GM04503 (cell line): ENCODE data around the gene LUM.

Experiments used
- DNase-seq: peaks from one replicate; pipeline ENCODE4 v3.0.0-alpha.2; 2012; ENCODE audit warnings: low read depth

The LUM gene

GRCh38 chr12:91074154-91074709 lies 37.1 kb downstream of the LUM start:
- DNase-seq = no peak

- no peak for DNase-seq
Measured at GRCh38 chr12:91073426-91073825, 37.9 kb downstream of the LUM start.

GRCh38 chr12:91072931-91073330 lies 38.4 kb downstream of the LUM start:
- no peak for DNase-seq

- no peak for DNase-seq
Measured at GRCh38 chr12:91070936-91071335, 40.4 kb downstream of the LUM start.

- no peak for DNase-seq
Measured at GRCh38 chr12:91065396-91065795, 45.9 kb downstream of the LUM start.

GRCh38 chr12:91064640-91065039 lies 46.7 kb downstream of the LUM start:
- DNase-seq = no peak

GRCh38 chr12:91061091-91061490 lies 50.2 kb downstream of the LUM start:
- no peak for DNase-seq

- no peak for DNase-seq
Measured at GRCh38 chr12:91059211-91059610, 52.1 kb downstream of the LUM start.

- no peak for DNase-seq
Measured at GRCh38 chr12:91058786-91059185, 52.5 kb downstream of the LUM start.

GRCh38 chr12:91057368-91058165 lies 53.7 kb downstream of the LUM start, which contains the start of gene KERA:
Gene KERA (minus strand): TSS chr12:91058024. CDS start chr12:91056281, 1,743 bp downstream.
- no peak for DNase-seq

- no peak for DNase-seq
Measured at GRCh38 chr12:91056488-91056887, 54.8 kb downstream of the LUM start.

GRCh38 chr12:91055976-91056375 lies 55.3 kb downstream of the LUM start:
- no peak for DNase-seq

GRCh38 chr12:91053951-91054715 lies 57.2 kb downstream of the LUM start:
- peak; percentile 84 for DNase-seq
